Pancreas (tissue), 10 donors: ENCODE results near the gene NUP210. TPM values are rescaled to one million over a fixed set of nuclear protein-coding genes. Genes with fewer than 3 reads are reported as not detected.

ENCODE experiments used
- ATAC-seq, 4 donors: fragments of 200-7000 bp; cut with Tn5 transposase; one replicate each; pipeline versions ENCODE4 v1.8.0 to v1.9.1; 2020; ENCODE audit warnings: mild to moderate bottlenecking in 4 of 4, moderate library complexity in 4 of 4
- DNase-seq, 6 donors: peaks; one replicate each; pipeline ENCODE4 v3.0.0-alpha.2; 2020
- FAIRE-seq: peaks from 2 replicates; lab custom pipeline; 2012; peaks lifted over from hg19 to GRCh38; lab: Jason Lieb, UNC
- H3K27ac ChIP-seq, 4 donors: fragments of 200-600 bp; sonication (generic); 1 replicate in 3 of 4; 2 replicates in 1 of 4; pipeline versions ENCODE4 v1.5.0 to v1.8.0; 2020
- H3K27me3 ChIP-seq, 4 donors: fragments of 200-600 bp; one replicate each; pipeline ENCODE4 v1.8.0; 2021
- H3K36me3 ChIP-seq, 3 donors: fragments of 200-600 bp; sonication (generic) in 1 of 3; one replicate each; pipeline versions ENCODE4 v1.5.0 to v1.8.0; 2020 to 2021
- H3K4me1 ChIP-seq, 3 donors: fragments of 200-600 bp; one replicate each; pipeline ENCODE4 v1.8.0; 2021
- H3K4me3 ChIP-seq, 4 donors: fragments of 200-600 bp; sonication (generic) in 2 of 4; one replicate each; pipeline versions ENCODE4 v1.5.0 to v1.8.0; 2020 to 2021
- H3K9me3 ChIP-seq, 4 donors: fragments of 200-600 bp; one replicate each; pipeline ENCODE4 v1.8.0; 2021
- WGBS, 2 donors: extraction: QIAGEN DNeasy Blood & Tissue Kit; methylation state at CpG; one replicate each; pipeline ENCODE4 v1.1.7; 2013; 5-methylcytosine and 5-hydroxymethylcytosine counted together
- intact Hi-C, 3 donors: fragments of 100-400 bp; cut with DNase I; formaldehyde crosslinking; loops; one replicate each; pipeline versions ENCODE4 v1.11.1 to v1.14.2; 2022
- polyA plus RNA-seq, 2 donors: library from polyadenylated mRNA; stranded (reverse); fragments of 200-250 nt; gene quantifications; one replicate each; pipeline ENCODE4 v1.2.3, GENCODE V29; 2013
- total RNA-seq, 6 donors: library from RNA; stranded (reverse); fragmentation: NEBNext Ultra II Directional in 4 of 6; extraction: Animal tissue kit (Norgen Biotek cat#: 25700) in 4 of 6; gene quantifications; one replicate each; pipeline versions ENCODE4 v1.2.1 to v1.2.4, GENCODE V29; 2021 to 2023
- TF ChIP-seq, protein P1 (sequence below), 4 donors: fragments of 200-600 bp; sonication (generic) in 3 of 4; IDR thresholded peaks; one replicate each; pipeline versions ENCODE4 v1.5.0 to v1.8.0; 2021; ENCODE audit warnings: antibody characterized with exemption in 4 of 4
- donor health status: healthy with polysubstance abuse.
- donor health status: DM: no; HTN: no; CAD: no; lungs with moderate emphysema.
- donor health status: DM: no; HTN: no; CAD: no.
- donor health status: control.
- donor health status: control.
- donor health status: Bipolar disorder and iron deficiency.
- donor health status: DM: yes; HTN: yes; CAD: no.
- donor health status: DM: no; HTN: no; CAD: no.
- donor health status: DM: no; HTN: no; CAD: no.
- donor health status: DM: yes; HTN: yes; CAD: no.

NUP210 gene
- total and polyA plus RNA-seq, 8 donors = 7.6 to 12.5 (median 9.8) TPM

DNA sequence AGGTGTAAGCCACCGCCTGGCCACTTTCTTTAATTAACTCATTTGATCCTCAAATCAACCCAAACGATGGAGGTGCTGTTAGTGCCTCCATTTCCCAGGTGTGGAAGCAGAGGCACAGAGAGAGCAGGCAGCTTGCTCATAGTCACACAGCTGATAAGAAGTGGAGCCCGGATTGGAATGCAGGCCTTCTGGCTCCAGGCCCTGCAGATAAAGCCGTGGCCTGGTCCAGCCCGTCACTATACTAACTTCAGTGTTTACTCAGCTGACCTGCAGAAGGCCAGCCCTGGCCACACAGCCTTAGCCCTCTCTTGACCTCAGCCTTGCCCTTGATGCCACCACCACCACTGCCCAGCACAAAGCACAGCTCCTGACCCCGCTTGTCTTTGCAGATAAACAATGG, 116.7 kb downstream of the NUP210 start:
- no peaks in the 10 kb centered on the region for H3K4me1 ChIP-seq
- no peaks in the 10 kb centered on the region for H3K36me3 ChIP-seq
- ATAC-seq (peak; percentile 75 to 95 (median 82)), DNase-seq (peak in 4 of 6 donors; percentile 43 to 59 (median 54)), FAIRE-seq (no peak)
- intact Hi-C loops = no loop called here
- H3K4me3 ChIP-seq = no peak overlapping the region
- TF ChIP-seq, protein P1, sequence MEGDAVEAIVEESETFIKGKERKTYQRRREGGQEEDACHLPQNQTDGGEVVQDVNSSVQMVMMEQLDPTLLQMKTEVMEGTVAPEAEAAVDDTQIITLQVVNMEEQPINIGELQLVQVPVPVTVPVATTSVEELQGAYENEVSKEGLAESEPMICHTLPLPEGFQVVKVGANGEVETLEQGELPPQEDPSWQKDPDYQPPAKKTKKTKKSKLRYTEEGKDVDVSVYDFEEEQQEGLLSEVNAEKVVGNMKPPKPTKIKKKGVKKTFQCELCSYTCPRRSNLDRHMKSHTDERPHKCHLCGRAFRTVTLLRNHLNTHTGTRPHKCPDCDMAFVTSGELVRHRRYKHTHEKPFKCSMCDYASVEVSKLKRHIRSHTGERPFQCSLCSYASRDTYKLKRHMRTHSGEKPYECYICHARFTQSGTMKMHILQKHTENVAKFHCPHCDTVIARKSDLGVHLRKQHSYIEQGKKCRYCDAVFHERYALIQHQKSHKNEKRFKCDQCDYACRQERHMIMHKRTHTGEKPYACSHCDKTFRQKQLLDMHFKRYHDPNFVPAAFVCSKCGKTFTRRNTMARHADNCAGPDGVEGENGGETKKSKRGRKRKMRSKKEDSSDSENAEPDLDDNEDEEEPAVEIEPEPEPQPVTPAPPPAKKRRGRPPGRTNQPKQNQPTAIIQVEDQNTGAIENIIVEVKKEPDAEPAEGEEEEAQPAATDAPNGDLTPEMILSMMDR (IDR thresholded peaks at IDR 0.05) = no peak
- H3K9me3 ChIP-seq = no peaks in the 10 kb centered on the region
- no peaks in the 10 kb centered on the region for H3K27me3 ChIP-seq
- 31 to 34% methylated on average over 6 of the region's 6 CpGs for WGBS, 2 donors
- no peak overlapping the region for H3K27ac ChIP-seq

GRCh38 chr3:13301286-13301987, 118.7 kb downstream of the NUP210 start:
- DNase-seq (peak in 1 of 6 donors; percentile 45), FAIRE-seq (no peak), ATAC-seq (peak in 2 of 4 donors; percentile 21 to 34)
- intact Hi-C loops = no loop called here
- Histone ChIP-seq H3K9me3 (no peaks in the 10 kb centered on the region), H3K27me3 (no peaks in the 10 kb centered on the region), H3K4me1 (no peaks in the 10 kb centered on the region), H3K36me3 (no peaks in the 10 kb centered on the region), H3K27ac (no peak overlapping the region), H3K4me3 (no peak overlapping the region)
- 55 to 61% methylated on average over 14 of the region's 14 CpGs for WGBS, 2 donors
- TF ChIP-seq, protein P1 (IDR thresholded peaks at IDR 0.05) = no peak

- Histone ChIP-seq H3K36me3 (no peaks in the 10 kb centered on the region), H3K9me3 (no peaks in the 10 kb centered on the region), H3K4me3 (no peak overlapping the region), H3K4me1 (no peaks in the 10 kb centered on the region), H3K27me3 (no peaks in the 10 kb centered on the region), H3K27ac (no peak overlapping the region)
- intact Hi-C loops = no loop called here
- 77 to 80% methylated on average over 5 of the region's 5 CpGs for WGBS, 2 donors
- ATAC-seq (no peak), DNase-seq (peak in 1 of 6 donors; percentile 5), FAIRE-seq (no peak)
- TF ChIP-seq, protein P1 (IDR thresholded peaks at IDR 0.05) = no peak
Measured at GRCh38 chr3:13300546-13301285, 119.4 kb downstream of the NUP210 start.

DNA sequence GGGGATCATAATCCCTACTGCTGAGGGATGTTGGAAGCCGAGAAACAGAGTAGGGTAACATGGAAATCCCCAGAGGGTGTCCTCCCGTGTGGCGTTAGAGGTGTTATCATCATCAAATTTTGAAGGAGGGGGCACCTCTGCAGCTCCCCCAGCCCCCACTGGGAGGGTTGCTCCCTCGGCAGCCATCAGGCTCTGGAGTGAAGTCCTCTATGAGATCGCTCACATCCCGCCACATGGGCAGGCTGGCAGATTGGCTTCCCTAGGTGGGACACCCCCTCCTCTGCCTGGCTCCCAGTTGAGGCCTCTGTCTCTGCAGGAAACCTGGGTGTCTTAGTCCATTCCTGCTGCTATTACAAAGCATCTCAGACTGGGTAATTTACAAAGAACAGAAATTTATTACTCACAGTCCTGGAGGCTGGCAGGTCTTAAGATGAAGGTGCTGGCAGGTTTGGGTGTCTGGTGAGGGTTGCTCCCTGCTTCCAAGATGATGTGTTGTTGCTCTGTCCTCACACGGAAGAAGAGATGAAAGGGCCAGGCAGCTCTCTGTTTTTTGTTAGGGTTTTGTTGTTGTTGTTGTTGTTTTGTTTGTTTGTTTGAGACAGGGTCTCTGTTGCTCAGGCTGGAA, 120.5 kb downstream of the NUP210 start:
- Histone ChIP-seq H3K36me3 (no peaks in the 10 kb centered on the region), H3K4me1 (no peaks in the 10 kb centered on the region), H3K27ac (no peak overlapping the region), H3K4me3 (no peak overlapping the region), H3K27me3 (no peaks in the 10 kb centered on the region), H3K9me3 (no peaks in the 10 kb centered on the region)
- DNase-seq (peak in 1 of 6 donors; percentile 47), ATAC-seq (no peak), FAIRE-seq (no peak)
- intact Hi-C loops = no loop called here
- TF ChIP-seq, protein P1 (IDR thresholded peaks at IDR 0.05) = no peak
- WGBS, 2 donors = 80 to 86% methylated on average over 7 of the region's 7 CpGs
